Suprapubic skin (tissue), 4 donors: Measurements from ENCODE around the gene DUSP16.

Source experiments
- CTCF ChIP-seq, 2 donors: fragments of 200-600 bp in 1 of 2; fragments of 450-650 bp in 1 of 2; sonication (generic) in 1 of 2; IDR thresholded peaks; one replicate each; pipeline ENCODE4 v1.5.1; 2016 to 2019; ENCODE audit warnings: antibody characterized with exemption in 2 of 2, mild to moderate bottlenecking in 1 of 2, moderate library complexity in 1 of 2
- POLR2A ChIP-seq, 2 donors: fragments of 450-650 bp; IDR thresholded peaks; one replicate each; pipeline ENCODE4 v1.6.1; 2017; ENCODE audit warnings: antibody characterized with exemption in 2 of 2, mild to moderate bottlenecking in 2 of 2, moderate library complexity in 2 of 2
- POLR2AphosphoS5 ChIP-seq, 3 donors: sonication (generic); formaldehyde crosslinking; IDR thresholded peaks; one replicate each; pipeline ENCODE4 v1.6.1; 2017; ENCODE audit warnings: antibody characterized with exemption in 3 of 3

GRCh38 chr12:12428047-12428446 is 134.6 kb downstream of the DUSP16 start:
- no peak for TF ChIP-seq CTCF (IDR thresholded peaks at IDR 0.05)
- TF ChIP-seq POLR2AphosphoS5 (IDR thresholded peaks at IDR 0.05) = no peak
- no peak for TF ChIP-seq POLR2A (IDR thresholded peaks at IDR 0.05)
